ENCODE measurements around the gene LRRC46.
A peak's percentile ranks its signal among the peaks of the same experiment; 100 is the strongest.

DNA sequence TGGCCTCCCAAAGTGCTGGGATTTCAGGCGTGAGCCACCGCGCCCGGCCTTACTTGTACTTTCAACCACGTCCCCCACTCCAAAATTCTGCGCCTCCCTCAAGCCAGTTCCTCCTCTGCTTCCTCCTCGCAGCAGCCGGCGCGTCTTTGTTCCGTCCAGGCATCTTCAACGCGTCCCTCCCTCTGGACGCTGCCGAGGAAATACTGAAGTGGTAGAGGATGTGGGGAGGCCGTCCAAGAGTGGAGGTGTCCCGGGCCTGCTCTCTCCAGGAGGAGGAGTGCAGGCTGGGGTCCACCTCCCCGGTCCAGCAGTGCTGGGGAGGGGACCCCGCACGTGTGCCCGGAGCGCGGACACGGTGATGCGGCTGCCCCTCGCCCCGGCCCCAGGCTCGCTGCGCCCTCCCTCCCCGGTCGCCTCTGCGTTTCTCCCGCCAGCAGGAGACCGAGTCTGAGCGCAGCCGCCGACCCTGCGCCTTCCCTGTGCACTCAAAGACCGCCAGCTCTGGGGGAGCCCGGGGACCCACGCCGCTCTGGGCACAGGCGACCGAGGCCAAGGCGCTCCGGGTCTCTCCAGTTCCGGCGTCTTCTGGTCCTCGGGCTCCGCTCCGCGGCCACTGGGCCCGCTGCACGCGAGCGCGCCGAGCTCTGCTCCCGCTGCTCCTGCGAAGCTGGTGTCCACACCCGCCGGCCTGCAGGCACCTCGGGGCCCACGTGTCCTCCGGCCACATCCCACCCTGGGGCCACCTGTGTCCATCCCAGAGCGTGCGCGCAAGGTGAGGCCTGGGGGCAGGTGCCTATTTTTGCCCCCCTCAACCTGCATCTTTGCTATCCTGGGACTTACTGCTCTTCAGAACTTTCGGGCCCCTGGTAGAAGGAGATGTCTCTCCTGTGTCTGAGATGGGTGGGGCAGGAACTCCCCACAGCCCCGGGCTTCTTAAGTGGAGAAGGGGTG is 41.6 kb upstream of the LRRC46 start:
- TF ChIP-seq, protein P1, sequence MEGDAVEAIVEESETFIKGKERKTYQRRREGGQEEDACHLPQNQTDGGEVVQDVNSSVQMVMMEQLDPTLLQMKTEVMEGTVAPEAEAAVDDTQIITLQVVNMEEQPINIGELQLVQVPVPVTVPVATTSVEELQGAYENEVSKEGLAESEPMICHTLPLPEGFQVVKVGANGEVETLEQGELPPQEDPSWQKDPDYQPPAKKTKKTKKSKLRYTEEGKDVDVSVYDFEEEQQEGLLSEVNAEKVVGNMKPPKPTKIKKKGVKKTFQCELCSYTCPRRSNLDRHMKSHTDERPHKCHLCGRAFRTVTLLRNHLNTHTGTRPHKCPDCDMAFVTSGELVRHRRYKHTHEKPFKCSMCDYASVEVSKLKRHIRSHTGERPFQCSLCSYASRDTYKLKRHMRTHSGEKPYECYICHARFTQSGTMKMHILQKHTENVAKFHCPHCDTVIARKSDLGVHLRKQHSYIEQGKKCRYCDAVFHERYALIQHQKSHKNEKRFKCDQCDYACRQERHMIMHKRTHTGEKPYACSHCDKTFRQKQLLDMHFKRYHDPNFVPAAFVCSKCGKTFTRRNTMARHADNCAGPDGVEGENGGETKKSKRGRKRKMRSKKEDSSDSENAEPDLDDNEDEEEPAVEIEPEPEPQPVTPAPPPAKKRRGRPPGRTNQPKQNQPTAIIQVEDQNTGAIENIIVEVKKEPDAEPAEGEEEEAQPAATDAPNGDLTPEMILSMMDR (IDR thresholded peaks at IDR 0.05; ENCODE audit: low read length), result peak; percentile 37
- no peak for TF ChIP-seq EZH2 (optimal IDR thresholded peaks at IDR 0.05; ENCODE audit: low read depth, low read length)
- TF ChIP-seq EZH2phosphoT487 (IDR thresholded peaks at IDR 0.05; ENCODE audit: low read length), result no peak

Measured in MM.1S (cell line).